Suppressor macrophage treated with lipopolysaccharide for 4 hours (primary cell): Measurements from ENCODE around the gene ASB1.

Experiments
- DNase-seq: peaks from one replicate; pipeline ENCODE4 v3.0.0-alpha.2; 2020

ASB1 gene

GRCh38 chr2:238498188-238498587 lies 71.5 kb downstream of the ASB1 start:
- DNase-seq, result no peak

- no peak for DNase-seq
Measured at GRCh38 chr2:238498691-238499295, 72.1 kb downstream of the ASB1 start.

GRCh38 chr2:238499731-238500580 lies 73.2 kb downstream of the ASB1 start:
- no peak for DNase-seq

GRCh38 chr2:238501311-238501710 lies 74.6 kb downstream of the ASB1 start:
- DNase-seq, result no peak
